T-helper 1 cell treated with Interleukin-12 subunit alpha and Interleukin-12 subunit beta and Interleukin-4 antibody, amounts not matched to agents 30 μg/mL and 1 μg/mL, for 36 hours (primary cell): Measurements from ENCODE around the gene ZNF311.
"Not testable (repeated sequence)": the region's sequence is repeated elsewhere in the genome, so short reads cannot be mapped to it uniquely, and the experiment has no call there.

Experiments used
- H3K27ac Mint-ChIP-seq: one replicate; pipeline ENCODE4 v1.8.0; 2021; ENCODE audit warnings: mild to moderate bottlenecking, mixed read lengths
- H3K27me3 Mint-ChIP-seq: one replicate; pipeline ENCODE4 v1.8.0; 2021; ENCODE audit warnings: low read depth, mixed read lengths
- H3K36me3 Mint-ChIP-seq: one replicate; pipeline ENCODE4 v1.8.0; 2021; ENCODE audit warnings: low read depth, mixed read lengths
- H3K4me1 Mint-ChIP-seq: one replicate; pipeline ENCODE4 v1.8.0; 2021; ENCODE audit warnings: low read depth, mixed read lengths
- H3K4me3 Mint-ChIP-seq: one replicate; pipeline ENCODE4 v1.8.0; 2021; ENCODE audit warnings: mild to moderate bottlenecking, moderate library complexity, mixed read lengths
- H3K9me3 Mint-ChIP-seq: one replicate; pipeline ENCODE4 v1.8.0; 2021; ENCODE audit warnings: mixed read lengths

ZNF311 gene

GRCh38 chr6:28953039-28953584 lies 52.0 kb downstream of the ZNF311 start:
- Mint-ChIP-seq H3K9me3 (no peaks in the 10 kb centered on the region), H3K27me3 (peaks cover 34% of the 10 kb centered on the region), H3K27ac (peak overlapping the region; percentile 65), H3K4me3 (peak overlapping the region; percentile 65), H3K4me1 (peaks cover 17% of the 10 kb centered on the region), H3K36me3 (no peaks in the 10 kb centered on the region)

- H3K4me3 Mint-ChIP-seq, H3K9me3 Mint-ChIP-seq, H3K36me3 Mint-ChIP-seq, H3K27ac Mint-ChIP-seq: not testable (repeated sequence)
- H3K4me1 Mint-ChIP-seq, result peaks cover 14% of the 10 kb centered on the region
- peaks cover 19% of the 10 kb centered on the region for H3K27me3 Mint-ChIP-seq
Measured at GRCh38 chr6:28949656-28950195, 55.4 kb downstream of the ZNF311 start.

GRCh38 chr6:28948782-28949486 lies 56.2 kb downstream of the ZNF311 start:
- Mint-ChIP-seq H3K36me3 (no peaks in the 10 kb centered on the region), H3K27ac (no peak overlapping the region), H3K27me3 (peaks cover 17% of the 10 kb centered on the region), H3K9me3 (no peaks in the 10 kb centered on the region), H3K4me3 (no peak overlapping the region), H3K4me1 (peaks cover 19% of the 10 kb centered on the region)

- H3K36me3 Mint-ChIP-seq, result no peaks in the 10 kb centered on the region
- H3K9me3 Mint-ChIP-seq, result no peaks in the 10 kb centered on the region
- no peak overlapping the region for H3K4me3 Mint-ChIP-seq
- peaks cover 10% of the 10 kb centered on the region for H3K27me3 Mint-ChIP-seq
- peaks cover 20% of the 10 kb centered on the region for H3K4me1 Mint-ChIP-seq
- no peak overlapping the region for H3K27ac Mint-ChIP-seq
Measured at GRCh38 chr6:28947831-28948270, 57.3 kb downstream of the ZNF311 start.

GRCh38 chr6:28947067-28947765 lies 57.9 kb downstream of the ZNF311 start:
- Mint-ChIP-seq H3K9me3 (no peaks in the 10 kb centered on the region), H3K27ac (no peak overlapping the region), H3K27me3 (peaks cover 10% of the 10 kb centered on the region), H3K36me3 (no peaks in the 10 kb centered on the region), H3K4me1 (peaks cover 23% of the 10 kb centered on the region), H3K4me3 (no peak overlapping the region)

GRCh38 chr6:28945349-28945748 lies 59.8 kb downstream of the ZNF311 start:
- no peaks in the 10 kb centered on the region for H3K9me3 Mint-ChIP-seq
- H3K4me1 Mint-ChIP-seq, result peaks cover 35% of the 10 kb centered on the region
- H3K27me3 Mint-ChIP-seq, result peaks cover 5% of the 10 kb centered on the region
- no peak overlapping the region for H3K4me3 Mint-ChIP-seq
- no peak overlapping the region for H3K27ac Mint-ChIP-seq
- H3K36me3 Mint-ChIP-seq, result peaks cover 2% of the 10 kb centered on the region
